GM21825 (cell line): ENCODE results near the gene ATP1B1.

Experiments
- ATAC-seq: cut with Tn5 transposase; IDR thresholded peaks from one replicate; pipeline ENCODE4 v1.9.1; 2021; ENCODE audit warnings: mild to moderate bottlenecking, moderate library complexity; ENCODE audit not compliant: unreplicated experiment

Gene ATP1B1

DNA sequence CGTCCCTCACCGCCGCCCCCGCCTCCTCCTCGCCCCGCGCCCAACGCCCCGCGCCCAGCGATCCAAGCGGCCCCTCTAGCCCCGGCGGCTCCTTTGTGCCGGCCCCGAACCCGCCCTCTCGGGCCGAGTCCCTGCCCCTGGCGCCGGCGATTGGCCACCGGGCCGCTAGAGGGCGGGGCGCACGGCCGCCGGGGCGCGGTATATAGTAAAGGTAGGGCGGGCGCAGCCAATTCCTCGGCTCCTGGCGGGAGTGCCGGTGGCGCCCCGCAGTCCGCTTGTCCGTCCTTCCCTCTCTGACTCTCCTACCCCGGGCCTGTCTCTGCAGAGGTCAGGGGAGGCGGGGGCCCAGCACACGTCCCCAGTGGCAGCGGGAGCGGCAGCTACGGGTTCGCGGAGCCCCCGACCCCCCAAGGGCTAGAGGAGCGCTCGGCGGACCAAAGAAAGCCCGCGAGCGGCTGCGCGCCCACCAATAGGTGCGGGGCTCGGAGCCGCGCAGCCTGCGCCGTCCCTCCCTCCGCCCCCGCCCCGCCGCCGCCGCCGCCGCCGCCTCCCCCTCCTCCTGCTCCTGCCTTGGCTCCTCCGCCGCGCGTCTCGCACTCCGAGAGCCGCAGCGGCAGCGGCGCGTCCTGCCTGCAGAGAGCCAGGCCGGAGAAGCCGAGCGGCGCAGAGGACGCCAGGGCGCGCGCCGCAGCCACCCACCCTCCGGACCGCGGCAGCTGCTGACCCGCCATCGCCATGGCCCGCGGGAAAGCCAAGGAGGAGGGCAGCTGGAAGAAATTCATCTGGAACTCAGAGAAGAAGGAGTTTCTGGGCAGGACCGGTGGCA, at the start of gene ATP1B1:
Gene ATP1B1 (plus strand): TSS at position 596 of the 826 bp plus-strand sequence. CDS start 140 bp downstream, at position 736.
- ATAC-seq, result peak; percentile 80

- no peak for ATAC-seq
Observed at GRCh38 chr1:169059421-169059820, 47.1 kb upstream of the ATP1B1 start.

DNA sequence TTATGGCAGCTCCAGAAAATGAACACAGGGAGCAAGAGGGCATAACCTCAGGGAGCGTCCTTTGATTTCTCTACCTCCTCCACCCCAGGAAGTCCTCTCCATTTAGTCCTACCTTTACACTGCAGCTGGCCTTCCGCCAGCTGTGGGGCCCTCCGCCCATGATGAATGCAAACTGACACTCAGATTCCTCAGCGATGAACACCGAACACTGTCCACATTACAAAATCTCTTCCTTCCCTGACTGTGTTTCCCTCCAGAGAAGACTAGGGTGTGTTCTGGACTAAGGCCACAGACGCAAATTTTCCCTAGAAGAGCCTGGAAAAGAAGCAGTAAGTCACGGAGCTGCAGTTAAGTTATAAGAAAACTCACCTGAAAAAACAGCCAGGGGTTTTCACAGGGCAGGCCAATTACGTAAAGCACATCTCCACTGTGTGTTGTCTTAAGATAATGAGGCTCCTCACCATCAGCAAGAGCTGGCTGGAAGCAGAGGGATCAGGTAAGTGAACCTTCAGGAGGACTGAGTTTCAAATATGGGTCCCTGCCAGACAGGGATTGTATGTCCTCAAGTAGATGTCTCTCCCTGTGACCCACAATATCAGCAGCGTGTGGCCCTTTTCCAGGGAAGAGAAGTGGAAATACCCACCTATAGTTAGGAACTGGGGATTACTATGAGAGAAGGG, 46.3 kb upstream of the ATP1B1 start:
- ATAC-seq, result no peak

GRCh38 chr1:169060919-169061639, 45.4 kb upstream of the ATP1B1 start:
- no peak for ATAC-seq

GRCh38 chr1:169062152-169062551, 44.3 kb upstream of the ATP1B1 start:
- ATAC-seq, result no peak

DNA sequence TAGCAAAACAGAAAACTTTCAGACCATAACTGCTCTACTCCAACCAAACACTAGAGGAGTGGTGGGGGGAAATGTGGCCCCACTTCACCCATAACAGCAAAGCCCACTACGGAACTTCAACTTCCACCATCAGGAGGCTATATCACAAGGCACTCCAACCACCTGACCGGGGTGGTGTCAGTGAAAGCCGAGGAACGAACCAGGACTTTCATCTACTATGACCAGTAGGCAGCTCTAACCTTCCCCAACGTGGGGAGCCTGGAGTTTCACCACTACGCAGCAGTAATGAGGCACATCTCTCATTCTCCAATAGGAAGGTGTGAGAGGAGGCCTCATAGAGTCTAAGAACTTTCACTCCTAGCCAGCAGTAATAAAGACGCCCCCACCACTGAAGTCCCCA, 42.4 kb upstream of the ATP1B1 start:
- no peak for ATAC-seq

GRCh38 chr1:169070547-169070946, 35.9 kb upstream of the ATP1B1 start:
- ATAC-seq, result no peak

DNA sequence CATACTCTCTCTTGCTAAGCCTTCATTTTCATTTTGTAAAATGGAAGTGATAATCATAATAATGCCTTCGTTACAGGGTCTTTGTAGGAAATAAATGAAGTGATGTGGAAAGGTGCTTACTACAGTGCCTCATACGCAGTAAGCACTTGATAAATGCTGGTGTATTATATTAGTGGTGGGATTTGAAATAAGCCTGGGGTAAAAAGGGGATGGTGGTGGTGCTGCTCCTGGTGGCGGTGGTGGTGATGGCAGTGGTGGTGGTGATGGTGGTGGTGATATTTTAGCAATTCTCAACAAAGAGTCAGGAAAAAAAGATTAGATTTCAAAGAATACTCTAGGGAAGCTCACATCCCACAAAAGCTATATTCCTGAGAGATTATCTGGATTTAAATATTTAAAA, 35.5 kb upstream of the ATP1B1 start:
- no peak for ATAC-seq

DNA sequence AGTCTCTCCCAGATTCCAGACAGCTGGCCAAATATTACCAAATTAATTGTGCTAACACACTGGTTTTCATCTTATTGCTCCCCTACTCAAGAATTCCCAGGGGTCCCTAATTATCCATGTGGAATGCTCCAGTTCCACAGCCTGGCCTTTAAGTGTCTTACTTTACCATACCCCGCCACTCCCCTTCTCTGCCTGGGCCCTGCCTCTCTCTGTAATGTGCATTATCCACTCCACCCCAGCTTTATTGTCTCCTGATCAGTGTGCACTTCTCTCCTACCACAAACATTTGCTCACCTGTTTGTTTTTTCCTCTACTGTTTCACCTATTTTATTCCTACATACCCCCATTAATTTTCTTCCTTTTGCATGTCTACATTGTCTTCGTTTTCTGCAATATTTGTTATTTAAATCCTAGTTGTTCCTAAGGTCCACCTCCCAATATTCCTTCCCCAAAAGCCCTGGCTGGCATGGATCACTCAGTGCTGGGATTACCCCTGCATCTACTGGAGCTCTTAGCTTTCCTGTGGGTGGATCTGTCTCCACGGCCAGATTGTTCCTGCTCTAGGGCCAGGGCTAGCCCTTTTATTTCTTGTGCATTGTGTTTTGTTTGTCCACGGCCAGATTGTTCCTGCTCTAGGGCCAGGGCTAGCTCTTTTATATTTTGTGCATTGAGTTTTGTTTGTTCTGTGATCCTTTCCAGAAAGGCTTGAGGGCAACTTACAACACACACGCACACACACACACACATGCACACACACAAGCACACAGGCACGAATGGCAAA, 33.4 kb upstream of the ATP1B1 start:
- ATAC-seq, result no peak

DNA sequence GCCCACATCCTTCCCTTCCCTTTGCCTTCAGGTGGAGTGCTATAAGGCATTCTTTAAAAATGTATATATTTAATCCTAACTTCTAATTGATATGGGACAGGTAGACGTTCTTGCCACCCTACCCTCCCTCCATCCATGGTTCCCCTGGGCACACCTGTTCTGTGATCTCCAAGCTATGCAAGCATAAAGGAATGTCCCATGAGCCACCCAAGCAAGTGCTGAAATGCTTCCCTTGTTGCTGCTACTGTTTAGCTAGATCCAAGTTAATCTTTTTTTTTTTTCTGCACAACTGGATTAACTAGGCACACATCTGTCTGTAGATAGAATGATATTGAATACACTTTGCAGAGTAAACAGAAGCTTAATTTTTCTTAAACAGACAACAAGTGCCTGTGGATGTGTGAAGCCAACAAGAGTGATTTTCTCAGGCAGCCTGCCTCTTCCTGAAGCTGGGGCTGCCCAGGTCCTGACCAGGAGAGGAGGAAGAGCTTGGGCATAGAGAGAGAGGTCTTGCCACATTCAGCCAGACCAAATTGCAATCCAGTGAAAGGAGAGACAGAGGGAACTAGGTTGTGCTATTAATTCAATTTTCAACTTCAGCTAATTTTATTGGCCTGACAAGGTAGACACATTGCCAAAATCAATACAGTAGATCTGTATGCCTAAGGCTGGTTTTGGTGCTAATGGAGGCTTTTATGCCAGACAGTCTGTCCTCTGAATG, 28.2 kb upstream of the ATP1B1 start:
- ATAC-seq, result no peak

DNA sequence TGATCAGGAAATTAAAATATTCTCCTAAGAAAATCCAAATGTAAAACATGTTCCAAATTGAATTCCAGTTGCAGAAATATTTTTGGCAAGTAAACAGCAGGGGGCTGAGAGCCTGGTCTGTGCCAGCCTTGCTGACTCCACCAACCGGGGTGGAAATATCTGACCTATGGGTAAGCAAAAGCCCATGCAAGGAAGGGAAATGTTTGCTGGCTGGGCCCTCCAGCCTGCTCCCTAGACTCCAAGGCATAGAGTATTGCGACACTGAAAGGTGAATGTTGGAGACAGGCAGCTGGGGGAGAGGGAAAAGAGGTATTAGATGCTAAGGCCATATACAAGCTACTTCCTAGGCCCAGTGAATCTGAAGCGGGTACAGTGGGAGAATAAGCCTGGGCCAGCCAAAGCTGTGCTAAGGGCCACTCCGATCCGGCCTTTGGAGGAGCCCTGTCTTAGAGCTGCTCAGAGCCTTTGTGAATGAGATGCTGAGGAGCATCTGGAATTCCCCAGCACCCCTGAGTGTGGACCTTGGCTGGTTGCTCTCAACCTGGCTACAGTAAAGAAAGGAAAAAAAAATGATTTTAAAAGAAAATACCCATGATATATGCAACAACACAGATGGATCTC, 24.9 kb upstream of the ATP1B1 start:
- no peak for ATAC-seq

- ATAC-seq, result no peak
Observed at GRCh38 chr1:169085911-169086310, 20.6 kb upstream of the ATP1B1 start.

DNA sequence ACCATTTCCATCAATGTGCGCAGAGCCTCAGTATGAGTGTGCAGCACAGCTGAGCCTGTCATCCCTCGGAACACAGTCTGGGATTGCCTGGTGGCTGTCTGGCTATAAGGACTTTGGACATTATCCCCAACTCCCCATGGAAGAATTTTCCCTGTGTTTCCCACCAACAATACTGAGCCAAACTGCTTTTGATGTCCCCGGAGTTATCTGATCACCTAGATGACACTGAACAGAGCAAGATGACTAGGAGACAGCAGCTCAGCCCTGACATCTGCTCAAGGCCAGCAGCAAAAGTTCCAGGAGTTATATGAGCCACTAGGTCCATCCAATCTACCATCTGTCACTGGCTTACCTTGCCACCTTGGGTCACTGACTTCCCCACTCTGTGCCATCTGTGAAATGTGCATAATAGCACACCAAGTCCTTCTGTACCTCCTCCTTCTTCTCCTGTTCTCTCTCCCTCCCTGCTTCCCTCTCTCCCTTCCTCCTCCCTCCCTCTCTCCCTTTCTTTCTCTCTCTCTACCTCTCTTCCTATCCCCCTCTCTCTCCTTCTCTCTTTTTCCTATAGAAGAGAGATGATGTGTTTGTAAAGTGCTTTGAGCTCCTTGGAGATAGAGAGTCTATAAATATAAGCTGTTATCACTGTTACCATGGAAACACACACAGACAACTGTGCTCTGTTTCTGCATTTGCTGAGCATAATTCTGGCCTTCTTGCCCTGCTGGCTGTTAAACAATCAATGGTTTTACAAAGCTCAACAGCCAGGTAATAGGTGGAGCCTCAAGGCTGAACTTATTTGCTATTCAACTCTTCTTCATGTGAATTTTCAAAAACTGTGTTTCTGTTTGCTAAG, 19.7 kb upstream of the ATP1B1 start:
- ATAC-seq, result no peak

DNA sequence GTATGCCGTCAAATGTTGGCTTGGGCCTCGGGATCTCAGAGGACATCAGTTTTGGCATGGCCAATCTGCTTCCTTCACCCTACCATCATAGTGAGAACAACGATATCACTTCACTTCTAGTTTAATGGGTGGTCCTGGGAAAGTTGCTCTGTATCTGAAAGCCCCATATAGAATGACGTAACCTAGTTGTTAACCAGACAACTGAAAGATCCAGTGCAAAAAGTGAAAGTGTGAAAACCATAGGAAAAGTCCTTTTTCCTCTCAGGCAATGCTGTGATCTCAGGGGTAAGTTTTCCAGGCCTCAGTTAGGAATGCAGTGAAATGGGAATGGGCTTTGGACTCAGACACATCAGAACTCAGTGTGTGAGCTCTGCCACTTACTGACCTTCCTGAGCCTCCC, 18.6 kb upstream of the ATP1B1 start:
- ATAC-seq, result no peak

DNA sequence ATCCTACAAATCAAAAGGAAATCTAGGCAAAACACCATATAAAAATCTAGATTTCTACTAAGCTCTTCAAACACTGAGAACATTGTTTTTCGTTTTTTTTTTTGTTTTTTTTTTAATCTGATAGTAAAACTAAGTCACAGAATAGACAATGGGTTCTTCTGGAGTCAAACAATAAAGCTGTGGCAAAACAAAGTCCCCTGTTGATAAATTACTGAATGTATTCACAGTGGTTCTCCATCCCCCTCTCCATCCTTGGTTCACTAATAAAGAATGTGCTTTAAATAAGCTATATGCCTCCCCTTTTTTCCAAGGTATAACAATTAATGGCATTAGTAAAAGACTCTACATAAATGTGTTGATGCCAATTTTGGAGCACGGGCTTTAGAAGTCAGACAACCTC, 16.7 kb upstream of the ATP1B1 start:
- ATAC-seq, result no peak

GRCh38 chr1:169090308-169090899, 16.1 kb upstream of the ATP1B1 start:
- ATAC-seq, result peak; percentile 7

GRCh38 chr1:169090900-169091311, 15.6 kb upstream of the ATP1B1 start:
- peak; percentile 42 for ATAC-seq

DNA sequence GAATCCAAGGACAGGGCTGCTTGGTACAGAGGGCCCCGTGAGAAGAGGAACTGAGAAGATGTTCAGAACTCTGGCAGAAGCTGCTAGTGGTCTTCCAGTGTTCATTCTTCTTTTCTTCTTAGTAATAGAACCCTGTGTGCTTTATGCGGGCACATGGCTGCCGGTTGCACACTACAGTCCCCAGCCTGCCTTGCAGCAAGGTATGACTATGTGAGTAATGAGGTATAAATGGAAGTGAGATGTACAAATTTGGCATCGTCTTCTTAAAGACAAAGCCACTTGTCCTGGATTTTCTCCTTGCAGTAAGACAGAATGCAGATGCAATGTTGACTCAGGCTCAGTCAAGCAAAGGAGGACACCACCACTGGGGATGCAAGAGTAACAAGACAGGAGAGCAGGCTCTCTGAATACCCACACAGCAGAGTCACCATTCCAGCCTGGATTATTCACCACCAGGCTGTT, 15.0 kb upstream of the ATP1B1 start:
- ATAC-seq, result peak; percentile 77
